ENCODE results near the gene SF1.

DNA sequence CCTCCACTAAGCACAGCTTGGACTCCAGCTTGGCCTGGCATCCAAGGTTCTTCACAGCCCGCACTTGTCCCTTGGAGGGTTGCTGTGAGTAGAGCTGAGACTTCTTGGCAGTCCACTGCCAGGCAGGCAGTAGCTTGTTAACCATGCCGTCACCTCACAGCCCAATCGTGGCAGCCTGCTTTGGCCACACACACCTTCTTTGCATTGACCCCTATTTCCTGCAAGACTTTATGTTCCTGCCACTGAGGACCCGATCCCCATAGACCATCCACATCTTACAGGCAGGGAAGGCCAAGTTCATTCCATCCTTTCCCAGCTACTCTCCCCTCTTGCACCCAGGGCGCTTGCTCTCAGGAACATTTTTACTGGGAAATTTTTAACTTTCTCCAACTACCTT is 16.1 kb downstream of the SF1 start:
- TF ChIP-seq POLR2A (IDR thresholded peaks at IDR 0.05) (no peak), POLR2AphosphoS5 (IDR thresholded peaks at IDR 0.05; ENCODE audit: insufficient read depth in 1 of 2, low read depth in 1 of 2) (no peak)

Measured in vagina (tissue), 2 donors.